H1 (cell line): Measurements from ENCODE around the gene ATPAF1. TPM values are rescaled to one million over a fixed set of nuclear protein-coding genes. Genes with fewer than 3 reads are reported as not detected.

ENCODE experiments used
- CTCF ChIA-PET: fragments of 300-600 bp; sonication (Branson Sonifier 250); formaldehyde crosslinking; loops from one replicate; lab custom pipeline; 2021; ENCODE audit not compliant: partially characterized antibody; lab: Charles Lee
- POLR2A ChIA-PET: fragments of 300-600 bp; sonication (Branson Sonifier 250); formaldehyde crosslinking; loops from one replicate; lab custom pipeline; 2021; ENCODE audit warnings: inconsistent platforms; ENCODE audit not compliant: partially characterized antibody; lab: Charles Lee
- DNase-seq, 2 experiments: peaks; one replicate each; pipeline versions ENCODE4 v3.0.0 to v3.0.0-alpha.2; 2010 to 2022; ENCODE audit warnings: low spot score in 2 of 2, low read depth in 1 of 2, mixed read lengths in 1 of 2
- FAIRE-seq: peaks from 2 replicates; lab custom pipeline; 2011; peaks lifted over from hg19 to GRCh38; lab: Jason Lieb, UNC
- H2AFZ ChIP-seq: 2 replicates; pipeline ENCODE4 v1.8.1; 2012; ENCODE audit warnings: low read length, inconsistent platforms
- H2AK5ac ChIP-seq: 2 replicates; pipeline ENCODE4 v1.6.1; 2013; ENCODE audit warnings: low read depth, low read length
- H2BK120ac ChIP-seq: replicated peaks from 2 replicates; pipeline ENCODE3; 2013; ENCODE audit warnings: low read depth, low read length, inconsistent platforms
- H2BK12ac ChIP-seq: 2 replicates; pipeline ENCODE4 v1.6.1; 2013; ENCODE audit warnings: low read depth, low read length
- H2BK15ac ChIP-seq: 2 replicates; pipeline ENCODE4 v1.6.1; 2013; ENCODE audit warnings: low read length
- H2BK20ac ChIP-seq: 2 replicates; pipeline ENCODE4 v1.6.1; 2013; ENCODE audit warnings: low read length
- H2BK5ac ChIP-seq: 2 replicates; pipeline ENCODE4 v1.6.1; 2013; ENCODE audit warnings: low read depth, low read length
- H3K14ac ChIP-seq: 2 replicates; pipeline ENCODE4 v1.6.1; 2013; ENCODE audit warnings: inconsistent platforms; ENCODE audit not compliant: insufficient read length
- H3K18ac ChIP-seq: 2 replicates; pipeline ENCODE4 v1.6.1; 2013; ENCODE audit warnings: low read length; ENCODE audit errors: extremely low read depth
- H3K23ac ChIP-seq: 2 replicates; pipeline ENCODE4 v1.6.1; 2013; ENCODE audit warnings: inconsistent platforms; ENCODE audit not compliant: insufficient read length
- H3K23me2 ChIP-seq: 2 replicates; pipeline ENCODE4 v1.6.1; 2013; ENCODE audit warnings: low read depth, low read length
- H3K27ac ChIP-seq: 2 replicates; pipeline ENCODE4 v1.6.1; 2011; ENCODE audit warnings: low read depth, low read length, inconsistent platforms
- H3K27me3 ChIP-seq, 4 experiments: replicated peaks in 1 of 4; 1 replicate in 1 of 4; 2 replicates in 3 of 4; pipeline versions ENCODE4 v1.6.1 to v1.8.1; 2011 to 2013; ENCODE audit warnings: low read length in 3 of 4, mild to moderate bottlenecking in 3 of 4, inconsistent platforms in 2 of 4, mixed read lengths in 2 of 4, moderate library complexity in 1 of 4; ENCODE audit not compliant: control insufficient read depth in 3 of 4, insufficient read depth in 3 of 4; ENCODE audit errors: extremely low read depth in 1 of 4
- H3K36me3 ChIP-seq, 4 experiments: 2 replicates each; pipeline versions ENCODE4 v1.6.1 to v1.8.1; 2011 to 2013; ENCODE audit warnings: mild to moderate bottlenecking in 4 of 4, low read length in 3 of 4, moderate library complexity in 2 of 4, control low read depth in 1 of 4, inconsistent platforms in 1 of 4; ENCODE audit not compliant: insufficient read depth in 4 of 4, control insufficient read depth in 2 of 4
- H3K4ac ChIP-seq: replicated peaks from 2 replicates; pipeline ENCODE3; 2013; ENCODE audit warnings: low read length, low read depth, mixed read lengths, inconsistent platforms; ENCODE audit not compliant: insufficient read length
- H3K4me1 ChIP-seq, 4 experiments: replicated peaks in 1 of 4; 1 replicate in 1 of 4; 2 replicates in 3 of 4; pipeline versions ENCODE4 v1.6.1 to v1.8.1; 2011 to 2013; ENCODE audit warnings: low read length in 3 of 4, inconsistent platforms in 2 of 4, mixed read lengths in 1 of 4; ENCODE audit not compliant: insufficient read depth in 4 of 4, control insufficient read depth in 3 of 4
- H3K4me2 ChIP-seq, 2 experiments: 2 replicates each; pipeline versions ENCODE4 v1.6.1 to v1.8.1; 2011 to 2013; ENCODE audit warnings: low read depth in 2 of 2, low read length in 2 of 2, control low read depth in 1 of 2, inconsistent platforms in 1 of 2, mild to moderate bottlenecking in 1 of 2; ENCODE audit not compliant: insufficient read depth in 1 of 2
- H3K4me3 ChIP-seq, 4 experiments: fragments of 200-600, 300-600 bp in 1 of 4; sonication (generic), shearing (Covaris generic), sonication (Bioruptor Twin) in 1 of 4; 2 replicates each; pipeline versions ENCODE4 v1.5.1 to v1.8.1; 2011 to 2016; ENCODE audit warnings: low read length in 4 of 4, low read depth in 3 of 4, control low read depth in 2 of 4, inconsistent platforms in 2 of 4, mild to moderate bottlenecking in 2 of 4, mixed read lengths in 1 of 4, moderate library complexity in 1 of 4; ENCODE audit not compliant: insufficient read depth in 2 of 4; ENCODE audit errors: extremely low read depth in 1 of 4
- H3K56ac ChIP-seq: replicated peaks from 2 replicates; pipeline ENCODE3; 2013; ENCODE audit warnings: low read depth, mild to moderate bottlenecking, mixed read lengths, low read length, inconsistent platforms; ENCODE audit not compliant: insufficient read length
- H3K79me1 ChIP-seq: 2 replicates; pipeline ENCODE4 v1.6.1; 2013; ENCODE audit warnings: low read depth, low read length, control low read depth
- H3K79me2 ChIP-seq, 2 experiments: 2 replicates each; pipeline versions ENCODE4 v1.6.1 to v1.8.1; 2012 to 2013; ENCODE audit warnings: low read length in 2 of 2, mild to moderate bottlenecking in 2 of 2, inconsistent platforms in 1 of 2; ENCODE audit not compliant: insufficient read depth in 2 of 2, control insufficient read depth in 1 of 2
- H3K9ac ChIP-seq, 4 experiments: replicated peaks in 1 of 4; 1 replicate in 1 of 4; 2 replicates in 3 of 4; pipeline versions ENCODE4 v1.6.1 to v1.8.1; 2011 to 2013; ENCODE audit warnings: low read depth in 3 of 4, low read length in 3 of 4, control low read depth in 2 of 4, mild to moderate bottlenecking in 2 of 4, moderate library complexity in 2 of 4, inconsistent platforms in 1 of 4; ENCODE audit errors: extremely low read depth in 1 of 4
- H3K9me3 ChIP-seq, 2 experiments: 2 replicates each; pipeline versions ENCODE4 v1.6.1 to v1.8.1; 2012 to 2013; ENCODE audit warnings: mild to moderate bottlenecking in 2 of 2, moderate library complexity in 2 of 2, control low read depth in 1 of 2, inconsistent platforms in 1 of 2, low read depth in 1 of 2, low read length in 1 of 2, mixed read lengths in 1 of 2; ENCODE audit not compliant: insufficient read depth in 2 of 2
- H4K20me1 ChIP-seq, 2 experiments: replicated peaks in 1 of 2; 2 replicates each; pipeline versions ENCODE3 to v1.8.1; 2011 to 2013; ENCODE audit warnings: inconsistent platforms in 2 of 2, low read length in 2 of 2, mild to moderate bottlenecking in 1 of 2; ENCODE audit not compliant: insufficient read depth in 2 of 2, control insufficient read depth in 1 of 2
- H4K5ac ChIP-seq: 2 replicates; pipeline ENCODE4 v1.6.1; 2013; ENCODE audit warnings: low read length, low read depth, mixed read lengths, inconsistent platforms; ENCODE audit not compliant: insufficient read length
- H4K8ac ChIP-seq: 2 replicates; pipeline ENCODE4 v1.8.0; 2013; ENCODE audit warnings: mild to moderate bottlenecking, moderate library complexity, low read length, inconsistent platforms; ENCODE audit not compliant: insufficient read depth; ENCODE audit errors: extremely low read depth
- H4K91ac ChIP-seq: replicated peaks from 2 replicates; pipeline ENCODE3; 2013; ENCODE audit warnings: low read length, mixed read lengths, inconsistent platforms; ENCODE audit not compliant: insufficient read length
- CHD2 ChIP-seq: IDR thresholded peaks from 2 replicates; pipeline ENCODE4 v1.6.1; 2012; ENCODE audit warnings: low read length, improper control_type of control experiment
- EZH2 ChIP-seq: fragments of 200-600 bp; sonication (generic); IDR thresholded peaks from 2 replicates; pipeline ENCODE4 v1.7.1; 2012; ENCODE audit warnings: low read depth, mild to moderate bottlenecking, moderate library complexity, low read length, inconsistent platforms; ENCODE audit not compliant: severe bottlenecking
- JUN ChIP-seq: IDR thresholded peaks from 2 replicates; pipeline ENCODE4 v1.6.1; 2011; ENCODE audit warnings: low read depth, mild to moderate bottlenecking, improper control_type of control experiment, low read length
- KDM1A ChIP-seq: fragments of 200-600, 300-600 bp; sonication (generic); IDR thresholded peaks from 2 replicates; pipeline ENCODE4 v1.7.1; 2016; ENCODE audit warnings: mild to moderate bottlenecking, low read length, borderline replicate concordance
- SIX5 ChIP-seq: IDR thresholded peaks from 2 replicates; pipeline ENCODE4 v1.6.1; 2011; ENCODE audit warnings: mild to moderate bottlenecking, low read depth, low read length
- ZNF274 ChIP-seq: IDR thresholded peaks from 2 replicates; pipeline ENCODE4 v1.7.0; 2012; ENCODE audit warnings: low read length, borderline replicate concordance; ENCODE audit errors: extremely low read depth
- WGBS, 2 experiments: shearing (Covaris generic) in 1 of 2; methylation state at CpG; one replicate each; pipeline versions ENCODE4 v1.1.6 to v1.1.7; 2013 to 2015; ENCODE audit warnings: low lambda C conversion rate in 2 of 2, mixed read lengths in 2 of 2, inconsistent platforms in 1 of 2, low coverage in 1 of 2, missing lambda C conversion rate in 1 of 2; ENCODE audit not compliant: insufficient replicate concordance in 2 of 2, insufficient coverage in 1 of 2, insufficient read length in 1 of 2; ENCODE audit errors: extremely low coverage in 1 of 2, missing lambda C conversion rate in 1 of 2; 5-methylcytosine and 5-hydroxymethylcytosine counted together
- polyA plus RNA-seq, 7 experiments: library from polyadenylated mRNA; depleted of rRNA in 3 of 7; stranded (reverse) in 5 of 7; unstranded in 2 of 7; fragments of >200 nt in 5 of 7; fragments of 200-250 nt in 2 of 7; gene quantifications; 1 replicate in 5 of 7; 2 replicates in 1 of 7; 4 replicates in 1 of 7; pipeline versions ENCODE4 v1.2.1 to v1.2.3, GENCODE V29; 2011 to 2013; ENCODE audit warnings: missing spikeins in 2 of 7, mixed read lengths in 2 of 7
- total RNA-seq: library from RNA; stranded (reverse); fragmentation: NEBNext Ultra II Directional; extraction: Animal tissue kit (Norgen Biotek cat#: 25700); gene quantifications from 2 replicates; pipeline ENCODE4 v1.2.1, GENCODE V29; 2021

ATPAF1 gene
- total and polyA plus RNA-seq, 2 of the 8 experiments (the other 6 are each of a cell fraction or from before 2014, with no cell fraction given): 46.7 to 55.9 TPM

DNA sequence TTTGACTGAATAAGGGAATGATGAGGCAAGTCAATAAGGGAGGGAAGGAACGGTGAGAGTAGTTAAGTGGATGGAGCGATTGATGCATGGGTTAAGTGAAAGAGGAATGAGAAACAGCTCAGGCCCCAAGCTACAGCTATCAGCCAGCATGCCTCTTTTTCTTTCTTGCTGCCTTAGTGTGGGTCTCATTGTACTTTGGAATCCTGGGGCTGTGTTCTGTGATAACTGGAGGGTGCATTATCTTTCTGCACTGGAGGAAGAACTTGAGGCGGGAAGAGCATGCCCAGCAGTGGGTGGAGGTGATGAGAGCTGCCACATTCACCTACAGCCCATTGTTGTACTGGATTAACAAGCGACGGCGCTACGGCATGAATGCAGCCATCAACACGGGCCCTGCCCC lies 4.5 kb upstream of the ATPAF1 start:
- Histone ChIP-seq H3K4me3 (no peak overlapping the region), H3K18ac (no peak overlapping the region), H2BK5ac (no peak overlapping the region; the same call in 1 of the 2 replicates), H3K27ac (no peak overlapping the region), H4K91ac (no peak overlapping the region), H4K5ac (no peak overlapping the region), H2BK120ac (no peak overlapping the region), H3K27me3 (no peaks in the 10 kb centered on the region), H3K36me3 (peaks cover 0 to 11% (median 0%) of the 10 kb centered on the region in 4 experiments; a peak in 2 of 8 replicates), H4K8ac (no peak overlapping the region), H3K23me2 (peaks cover under 1% of the 10 kb centered on the region; the same call in 1 of the 2 replicates), H4K20me1 (no peaks in the 10 kb centered on the region), H2BK20ac (no peak overlapping the region), H2AK5ac (no peak overlapping the region), H3K4me2 (no peak overlapping the region), H3K79me1 (no peaks in the 10 kb centered on the region), H3K23ac (no peak overlapping the region), H3K56ac (no peak overlapping the region), H3K79me2 (no peaks in the 10 kb centered on the region), H2AFZ (no peak overlapping the region), H2BK15ac (0 out of 2 replicates have a peak overlapping the region, but pooled peaks have one; percentile 62), H3K9ac (no peak overlapping the region), H3K4ac (no peak overlapping the region), H2BK12ac (no peak overlapping the region), H3K4me1 (peaks cover 3 to 14% (median 11%) of the 10 kb centered on the region in 4 experiments; a peak in 5 of 7 replicates), H3K9me3 (no peaks in the 10 kb centered on the region), H3K14ac (no peak overlapping the region)
- CTCF ChIA-PET: interaction anchor here (1.1 to 1.3 kb wide), 2 partner anchors 50 to 225 kb away, joined by 3 to 4 read pairs; no protein-coding TSS in a partner anchor
- whole genome bisulfite sequencing, 2 experiments: 78 to 100% methylated on average over 2 to 8 of the region's 8 CpGs
- DNase-seq (no peak), FAIRE-seq (no peak)
- no peak for TF ChIP-seq JUN
- TF ChIP-seq KDM1A: no peak
- no peak for TF ChIP-seq CHD2
- no peak for TF ChIP-seq ZNF274
- TF ChIP-seq EZH2: no peak
- TF ChIP-seq SIX5: no peak
- POLR2A ChIA-PET: interaction anchor here (1.2 to 1.4 kb wide), 2 partner anchors 52 to 56 kb away, joined by 3 to 4 read pairs; partner anchors contain the start of gene MOB3C
